HepG2 (cell line): ENCODE data around the gene EFNA3. TPM values are rescaled to one million over a fixed set of nuclear protein-coding genes. Genes with fewer than 3 reads are reported as not detected.

Experiments used
- BRF2 ChIP-seq: sonication (generic); formaldehyde crosslinking; IDR thresholded peaks from 2 replicates; pipeline ENCODE4 v1.8.1; 2022; ENCODE audit warnings: mild to moderate bottlenecking, missing genetic modification reagents
- CAMTA2 ChIP-seq: sonication (generic); formaldehyde crosslinking; IDR thresholded peaks from 2 replicates; pipeline ENCODE4 v1.4.0; 2020; ENCODE audit warnings: mild to moderate bottlenecking, missing genetic modification reagents, borderline replicate concordance
- DNMT3B ChIP-seq: conservative IDR thresholded peaks from 2 replicates; pipeline ENCODE4 v1.6.1; 2016; ENCODE audit warnings: missing biosample characterization, control low read depth
- GABPB1 ChIP-seq: IDR thresholded peaks from 2 replicates; pipeline ENCODE4 v1.6.1; 2016; ENCODE audit warnings: mild to moderate bottlenecking, missing genetic modification reagents, moderate library complexity, missing compliant biosample characterization
- IRF2 ChIP-seq: IDR thresholded peaks from 2 replicates; pipeline ENCODE4 v1.6.1; 2018; ENCODE audit warnings: missing genetic modification reagents, missing compliant biosample characterization
- KMT2B ChIP-seq: IDR thresholded peaks from 2 replicates; pipeline ENCODE4 v1.6.1; 2016; ENCODE audit warnings: missing genetic modification reagents, missing compliant biosample characterization
- NAIF1 ChIP-seq: sonication (generic); formaldehyde crosslinking; IDR thresholded peaks from 2 replicates; pipeline ENCODE4 v1.5.0; 2020; ENCODE audit warnings: mild to moderate bottlenecking, missing genetic modification reagents, borderline replicate concordance
- NBN ChIP-seq: fragments of 450-650 bp; conservative IDR thresholded peaks from 2 replicates; pipeline ENCODE4 v1.6.1; 2017
- NR2F2 ChIP-seq: IDR thresholded peaks from 2 replicates; pipeline ENCODE4 v1.6.1; 2012; ENCODE audit warnings: low read depth, inconsistent platforms, borderline replicate concordance
- PAF1 ChIP-seq: IDR thresholded peaks from 2 replicates; pipeline ENCODE4 v1.6.1; 2016; ENCODE audit warnings: missing genetic modification reagents, missing compliant biosample characterization
- PHF20 ChIP-seq: sonication (generic); formaldehyde crosslinking; IDR thresholded peaks from 2 replicates; pipeline ENCODE4 v1.5.0; 2020; ENCODE audit warnings: mild to moderate bottlenecking, missing genetic modification reagents
- PLSCR1 ChIP-seq: sonication (generic); formaldehyde crosslinking; IDR thresholded peaks from 2 replicates; pipeline ENCODE4 v1.5.0; 2020; ENCODE audit warnings: missing genetic modification reagents, mild to moderate bottlenecking, borderline replicate concordance
- REPIN1 ChIP-seq: sonication (generic); formaldehyde crosslinking; IDR thresholded peaks from 2 replicates; pipeline ENCODE4 v1.8.0; 2022; ENCODE audit warnings: missing genetic modification reagents, low read depth, mild to moderate bottlenecking, borderline replicate concordance
- RORA ChIP-seq: sonication (generic); formaldehyde crosslinking; IDR thresholded peaks from 2 replicates; pipeline ENCODE4 v1.5.0; 2020; ENCODE audit warnings: mild to moderate bottlenecking, missing genetic modification reagents, moderate library complexity
- SCMH1 ChIP-seq: sonication (generic); formaldehyde crosslinking; IDR thresholded peaks from 2 replicates; pipeline ENCODE4 v1.9.0; 2021; ENCODE audit warnings: missing genetic modification reagents, mild to moderate bottlenecking, borderline replicate concordance
- SOX13 ChIP-seq, 3 experiments: fragments of 450-650 bp in 1 of 3; sonication (generic) in 1 of 3; formaldehyde crosslinking in 1 of 3; IDR thresholded peaks in 2 of 3; conservative IDR thresholded peaks in 1 of 3; 2 replicates each; pipeline versions ENCODE4 v1.5.0 to v1.6.1; 2016 to 2020; ENCODE audit warnings: antibody characterized with exemption in 1 of 3, mild to moderate bottlenecking in 1 of 3, missing compliant biosample characterization in 1 of 3, missing genetic modification reagents in 1 of 3, moderate library complexity in 1 of 3
- SP2 ChIP-seq: sonication (generic); formaldehyde crosslinking; IDR thresholded peaks from 2 replicates; pipeline ENCODE4 v1.5.1; 2020; ENCODE audit warnings: mild to moderate bottlenecking, missing genetic modification reagents
- SRY ChIP-seq: sonication (generic); formaldehyde crosslinking; IDR thresholded peaks from 2 replicates; pipeline ENCODE4 v1.8.0; 2022; ENCODE audit warnings: mild to moderate bottlenecking, missing genetic modification reagents
- TCF7L2 ChIP-seq: IDR thresholded peaks from 2 replicates; pipeline ENCODE4 v1.6.1; 2011; ENCODE audit warnings: mild to moderate bottlenecking, low read depth, low read length, moderate library complexity
- ZBTB21 ChIP-seq: sonication (generic); formaldehyde crosslinking; IDR thresholded peaks from 2 replicates; pipeline ENCODE4 v1.4.0; 2020; ENCODE audit warnings: missing genetic modification reagents
- ZFP36L1 ChIP-seq: sonication (generic); formaldehyde crosslinking; IDR thresholded peaks from 2 replicates; pipeline ENCODE4 v1.8.0; 2022; ENCODE audit warnings: mild to moderate bottlenecking, missing genetic modification reagents, moderate library complexity
- ZNF333 ChIP-seq: sonication (generic); formaldehyde crosslinking; IDR thresholded peaks from 2 replicates; pipeline ENCODE4 v1.4.0; 2020; ENCODE audit warnings: mild to moderate bottlenecking, missing genetic modification reagents, borderline replicate concordance
- ZNF337 ChIP-seq: sonication (generic); formaldehyde crosslinking; IDR thresholded peaks from 2 replicates; pipeline ENCODE4 v1.5.1; 2020; ENCODE audit warnings: missing genetic modification reagents, low read depth, mild to moderate bottlenecking, borderline replicate concordance
- ZNF350 ChIP-seq: sonication (generic); formaldehyde crosslinking; IDR thresholded peaks from 2 replicates; pipeline ENCODE4 v1.4.0; 2020; ENCODE audit warnings: mild to moderate bottlenecking, low read depth, missing genetic modification reagents, borderline replicate concordance
- ZNF704 ChIP-seq: sonication (generic); formaldehyde crosslinking; IDR thresholded peaks from 2 replicates; pipeline ENCODE4 v1.8.1; 2023; ENCODE audit warnings: mild to moderate bottlenecking, inconsistent platforms, moderate library complexity, missing genetic modification reagents, borderline replicate concordance
- ZSCAN29 ChIP-seq: sonication (generic); formaldehyde crosslinking; conservative IDR thresholded peaks from 2 replicates; pipeline ENCODE4 v1.4.0; 2020; ENCODE audit warnings: mild to moderate bottlenecking, missing genetic modification reagents
- polyA plus RNA-seq, 8 experiments: library from polyadenylated mRNA; depleted of rRNA in 3 of 8; stranded (reverse) in 7 of 8; unstranded in 1 of 8; fragments of >200 nt; fragmentation: Illumina TruSeq in 4 of 8; extraction: Trizol in 4 of 8; gene quantifications; 2 replicates each; pipeline versions ENCODE4 v1.2.1 to v1.2.3, GENCODE V29; 2011 to 2016; ENCODE audit warnings: low read depth in 4 of 8, missing spikeins in 1 of 8, mixed read lengths in 1 of 8; ENCODE audit not compliant: insufficient read depth in 1 of 8
- total RNA-seq, 5 experiments: library from RNA; depleted of rRNA; stranded (reverse); fragments of >200 nt; fragmentation: Illumina TruSeq; extraction: Trizol; gene quantifications; 2 replicates each; pipeline ENCODE4 v1.2.3, GENCODE V29; 2016; ENCODE audit warnings: low read depth in 1 of 5

Gene EFNA3
- total and polyA plus RNA-seq, 2 of the 13 experiments (the other 11 are each of a cell fraction or from before 2014, with no cell fraction given) = 1.0 to 5.7 TPM

- TF ChIP-seq GABPB1 (peak; percentile 80), RORA (CRISPR knock-in tag) (no peak), NAIF1 (peak; percentile 69; the same call in 1 of the 2 replicates), REPIN1 (CRISPR knock-in tag) (no peak), ZNF337 (CRISPR knock-in tag) (no peak; the same call in 1 of the 2 replicates), IRF2 (CRISPR knock-in tag) (peak; percentile 55), PAF1 (CRISPR knock-in tag) (no peak), NBN (no peak), TCF7L2 (no peak), SCMH1 (no peak), SP2 (CRISPR knock-in tag) (0 out of 2 replicates have a peak, but pooled peaks have one; percentile 11), SRY (0 out of 2 replicates have a peak, but pooled peaks have one; percentile 38), ZNF704 (CRISPR knock-in tag) (no peak), ZNF333 (CRISPR knock-in tag) (no peak), PLSCR1 (CRISPR knock-in tag) (no peak), NR2F2 (no peak), KMT2B (CRISPR knock-in tag) (peak; percentile 73; the same call in 1 of the 2 replicates), DNMT3B (CRISPR knock-in tag) (no peak), PHF20 (CRISPR knock-in tag) (peak; percentile 55), SOX13 (IDR thresholded peaks at IDR 0.05) (no peak), SOX13 (CRISPR knock-in tag; conservative IDR thresholded peaks at IDR 0.05 in 1 of 2, IDR thresholded peaks at IDR 0.05 in 1 of 2) (peak in 1 of 2 experiments; percentile 42; a peak in 1 of 4 replicates), ZNF350 (CRISPR knock-in tag) (peak; percentile 71), ZBTB21 (CRISPR knock-in tag) (no peak; the same call in 1 of the 2 replicates), BRF2 (CRISPR knock-in tag) (no peak), ZSCAN29 (CRISPR knock-in tag) (peak; percentile 98), CAMTA2 (peak; percentile 56; the same call in 1 of the 2 replicates), ZFP36L1 (CRISPR knock-in tag) (peak; percentile 78; the same call in 1 of the 2 replicates)
Observed at GRCh38 chr1:155084722-155085503, 6.3 kb downstream of the EFNA3 start (continued).
